Measurements from ENCODE around the gene NHEJ1. TPM values are rescaled to one million over a fixed set of nuclear protein-coding genes. Genes with fewer than 3 reads are reported as not detected.
A peak's percentile ranks its signal among the peaks of the same experiment; 100 is the strongest.

The NHEJ1 gene
- total and polyA plus RNA-seq, 2 of the 13 experiments (the other 11 are each of a cell fraction or from before 2014, with no cell fraction given) = 30.0 to 30.7 TPM

GRCh38 chr2:219106251-219106650 lies 54.4 kb downstream of the NHEJ1 start (continued):
- TF ChIP-seq FOXP1 (IDR thresholded peaks at IDR 0.05) = no peak
- peak; percentile 74 for TF ChIP-seq FOXP1 (CRISPR knock-in tag; IDR thresholded peaks at IDR 0.05)
- no peak for TF ChIP-seq U2AF2 (IDR thresholded peaks at IDR 0.05; ENCODE audit: low read depth, low read length)
- TF ChIP-seq SAFB2 (CRISPR knock-in tag; IDR thresholded peaks at IDR 0.05; ENCODE audit: borderline replicate concordance, low read depth) = no peak
- peak; percentile 46; the same call in 1 of the 2 replicates for TF ChIP-seq PITX1 (CRISPR knock-in tag; IDR thresholded peaks at IDR 0.05)
- no peak for TF ChIP-seq GFI1 (CRISPR knock-in tag; IDR thresholded peaks at IDR 0.05; ENCODE audit: borderline replicate concordance)
- TF ChIP-seq ZNF280D (CRISPR knock-in tag; IDR thresholded peaks at IDR 0.05) = no peak
- no peak for TF ChIP-seq ZNF589 (CRISPR knock-in tag; conservative IDR thresholded peaks at IDR 0.05)
- TF ChIP-seq SP5 (CRISPR knock-in tag; IDR thresholded peaks at IDR 0.05; ENCODE audit: borderline replicate concordance, low read depth) = 0 out of 2 replicates have a peak, but pooled peaks have one; percentile 37
- TF ChIP-seq HMG20A (CRISPR knock-in tag; IDR thresholded peaks at IDR 0.05; ENCODE audit: borderline replicate concordance) = peak; percentile 66; the same call in 1 of the 2 replicates
- TF ChIP-seq GTF2F1 (IDR thresholded peaks at IDR 0.05; ENCODE audit: low read length) = no peak
- no peak for TF ChIP-seq HIVEP1 (CRISPR knock-in tag; IDR thresholded peaks at IDR 0.05)
- TF ChIP-seq ZNF788 (CRISPR knock-in tag; IDR thresholded peaks at IDR 0.05; ENCODE audit: borderline replicate concordance) = no peak
- TF ChIP-seq BCL6 (CRISPR knock-in tag; IDR thresholded peaks at IDR 0.05) = peak; percentile 71
- TF ChIP-seq ZNF883 (CRISPR knock-in tag; IDR thresholded peaks at IDR 0.05; ENCODE audit: not compliant biosample characterization) = no peak
- TF ChIP-seq, protein P1, sequence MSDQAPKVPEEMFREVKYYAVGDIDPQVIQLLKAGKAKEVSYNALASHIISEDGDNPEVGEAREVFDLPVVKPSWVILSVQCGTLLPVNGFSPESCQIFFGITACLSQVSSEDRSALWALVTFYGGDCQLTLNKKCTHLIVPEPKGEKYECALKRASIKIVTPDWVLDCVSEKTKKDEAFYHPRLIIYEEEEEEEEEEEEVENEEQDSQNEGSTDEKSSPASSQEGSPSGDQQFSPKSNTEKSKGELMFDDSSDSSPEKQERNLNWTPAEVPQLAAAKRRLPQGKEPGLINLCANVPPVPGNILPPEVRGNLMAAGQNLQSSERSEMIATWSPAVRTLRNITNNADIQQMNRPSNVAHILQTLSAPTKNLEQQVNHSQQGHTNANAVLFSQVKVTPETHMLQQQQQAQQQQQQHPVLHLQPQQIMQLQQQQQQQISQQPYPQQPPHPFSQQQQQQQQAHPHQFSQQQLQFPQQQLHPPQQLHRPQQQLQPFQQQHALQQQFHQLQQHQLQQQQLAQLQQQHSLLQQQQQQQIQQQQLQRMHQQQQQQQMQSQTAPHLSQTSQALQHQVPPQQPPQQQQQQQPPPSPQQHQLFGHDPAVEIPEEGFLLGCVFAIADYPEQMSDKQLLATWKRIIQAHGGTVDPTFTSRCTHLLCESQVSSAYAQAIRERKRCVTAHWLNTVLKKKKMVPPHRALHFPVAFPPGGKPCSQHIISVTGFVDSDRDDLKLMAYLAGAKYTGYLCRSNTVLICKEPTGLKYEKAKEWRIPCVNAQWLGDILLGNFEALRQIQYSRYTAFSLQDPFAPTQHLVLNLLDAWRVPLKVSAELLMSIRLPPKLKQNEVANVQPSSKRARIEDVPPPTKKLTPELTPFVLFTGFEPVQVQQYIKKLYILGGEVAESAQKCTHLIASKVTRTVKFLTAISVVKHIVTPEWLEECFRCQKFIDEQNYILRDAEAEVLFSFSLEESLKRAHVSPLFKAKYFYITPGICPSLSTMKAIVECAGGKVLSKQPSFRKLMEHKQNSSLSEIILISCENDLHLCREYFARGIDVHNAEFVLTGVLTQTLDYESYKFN (CRISPR knock-in tag; conservative IDR thresholded peaks at IDR 0.05) = peak; percentile 65
- TF ChIP-seq ZNF609 (CRISPR knock-in tag; IDR thresholded peaks at IDR 0.05; ENCODE audit: borderline replicate concordance) = peak; percentile 54; the same call in 1 of the 2 replicates
- no peak for TF ChIP-seq JDP2 (CRISPR knock-in tag; IDR thresholded peaks at IDR 0.05; ENCODE audit: borderline replicate concordance)

All from HepG2 (cell line).